H1 (cell line): ENCODE data around the gene FGFBP3. TPM values are rescaled to one million over a fixed set of nuclear protein-coding genes. Genes with fewer than 3 reads are reported as not detected.

Experiments used
- CTCF ChIA-PET: fragments of 300-600 bp; sonication (Branson Sonifier 250); formaldehyde crosslinking; loops from one replicate; lab custom pipeline; 2021; ENCODE audit not compliant: partially characterized antibody; lab: Charles Lee
- POLR2A ChIA-PET: fragments of 300-600 bp; sonication (Branson Sonifier 250); formaldehyde crosslinking; loops from one replicate; lab custom pipeline; 2021; ENCODE audit warnings: inconsistent platforms; ENCODE audit not compliant: partially characterized antibody; lab: Charles Lee
- DNase-seq, 2 experiments: peaks; one replicate each; pipeline versions ENCODE4 v3.0.0 to v3.0.0-alpha.2; 2010 to 2022; ENCODE audit warnings: low spot score in 2 of 2, low read depth in 1 of 2, mixed read lengths in 1 of 2
- FAIRE-seq: peaks from 2 replicates; lab custom pipeline; 2011; peaks lifted over from hg19 to GRCh38; lab: Jason Lieb, UNC
- H2AFZ ChIP-seq: 2 replicates; pipeline ENCODE4 v1.8.1; 2012; ENCODE audit warnings: low read length, inconsistent platforms
- H2AK5ac ChIP-seq: 2 replicates; pipeline ENCODE4 v1.6.1; 2013; ENCODE audit warnings: low read depth, low read length
- H2BK120ac ChIP-seq: replicated peaks from 2 replicates; pipeline ENCODE3; 2013; ENCODE audit warnings: low read depth, low read length, inconsistent platforms
- H2BK12ac ChIP-seq: 2 replicates; pipeline ENCODE4 v1.6.1; 2013; ENCODE audit warnings: low read depth, low read length
- H2BK15ac ChIP-seq: 2 replicates; pipeline ENCODE4 v1.6.1; 2013; ENCODE audit warnings: low read length
- H2BK20ac ChIP-seq: 2 replicates; pipeline ENCODE4 v1.6.1; 2013; ENCODE audit warnings: low read length
- H2BK5ac ChIP-seq: 2 replicates; pipeline ENCODE4 v1.6.1; 2013; ENCODE audit warnings: low read depth, low read length
- H3K14ac ChIP-seq: 2 replicates; pipeline ENCODE4 v1.6.1; 2013; ENCODE audit warnings: inconsistent platforms; ENCODE audit not compliant: insufficient read length
- H3K18ac ChIP-seq: 2 replicates; pipeline ENCODE4 v1.6.1; 2013; ENCODE audit warnings: low read length; ENCODE audit errors: extremely low read depth
- H3K23ac ChIP-seq: 2 replicates; pipeline ENCODE4 v1.6.1; 2013; ENCODE audit warnings: inconsistent platforms; ENCODE audit not compliant: insufficient read length
- H3K23me2 ChIP-seq: 2 replicates; pipeline ENCODE4 v1.6.1; 2013; ENCODE audit warnings: low read depth, low read length
- H3K27ac ChIP-seq: 2 replicates; pipeline ENCODE4 v1.6.1; 2011; ENCODE audit warnings: low read depth, low read length, inconsistent platforms
- H3K27me3 ChIP-seq, 4 experiments: replicated peaks in 1 of 4; 1 replicate in 1 of 4; 2 replicates in 3 of 4; pipeline versions ENCODE4 v1.6.1 to v1.8.1; 2011 to 2013; ENCODE audit warnings: low read length in 3 of 4, mild to moderate bottlenecking in 3 of 4, inconsistent platforms in 2 of 4, mixed read lengths in 2 of 4, moderate library complexity in 1 of 4; ENCODE audit not compliant: control insufficient read depth in 3 of 4, insufficient read depth in 3 of 4; ENCODE audit errors: extremely low read depth in 1 of 4
- H3K36me3 ChIP-seq, 4 experiments: 2 replicates each; pipeline versions ENCODE4 v1.6.1 to v1.8.1; 2011 to 2013; ENCODE audit warnings: mild to moderate bottlenecking in 4 of 4, low read length in 3 of 4, moderate library complexity in 2 of 4, control low read depth in 1 of 4, inconsistent platforms in 1 of 4; ENCODE audit not compliant: insufficient read depth in 4 of 4, control insufficient read depth in 2 of 4
- H3K4ac ChIP-seq: replicated peaks from 2 replicates; pipeline ENCODE3; 2013; ENCODE audit warnings: low read length, low read depth, mixed read lengths, inconsistent platforms; ENCODE audit not compliant: insufficient read length
- H3K4me1 ChIP-seq, 4 experiments: replicated peaks in 1 of 4; 1 replicate in 1 of 4; 2 replicates in 3 of 4; pipeline versions ENCODE4 v1.6.1 to v1.8.1; 2011 to 2013; ENCODE audit warnings: low read length in 3 of 4, inconsistent platforms in 2 of 4, mixed read lengths in 1 of 4; ENCODE audit not compliant: insufficient read depth in 4 of 4, control insufficient read depth in 3 of 4
- H3K4me2 ChIP-seq, 2 experiments: 2 replicates each; pipeline versions ENCODE4 v1.6.1 to v1.8.1; 2011 to 2013; ENCODE audit warnings: low read depth in 2 of 2, low read length in 2 of 2, control low read depth in 1 of 2, inconsistent platforms in 1 of 2, mild to moderate bottlenecking in 1 of 2; ENCODE audit not compliant: insufficient read depth in 1 of 2
- H3K4me3 ChIP-seq, 4 experiments: fragments of 200-600, 300-600 bp in 1 of 4; sonication (generic), shearing (Covaris generic), sonication (Bioruptor Twin) in 1 of 4; 2 replicates each; pipeline versions ENCODE4 v1.5.1 to v1.8.1; 2011 to 2016; ENCODE audit warnings: low read length in 4 of 4, low read depth in 3 of 4, control low read depth in 2 of 4, inconsistent platforms in 2 of 4, mild to moderate bottlenecking in 2 of 4, mixed read lengths in 1 of 4, moderate library complexity in 1 of 4; ENCODE audit not compliant: insufficient read depth in 2 of 4; ENCODE audit errors: extremely low read depth in 1 of 4
- H3K56ac ChIP-seq: replicated peaks from 2 replicates; pipeline ENCODE3; 2013; ENCODE audit warnings: low read depth, mild to moderate bottlenecking, mixed read lengths, low read length, inconsistent platforms; ENCODE audit not compliant: insufficient read length
- H3K79me1 ChIP-seq: 2 replicates; pipeline ENCODE4 v1.6.1; 2013; ENCODE audit warnings: low read depth, low read length, control low read depth
- H3K79me2 ChIP-seq, 2 experiments: 2 replicates each; pipeline versions ENCODE4 v1.6.1 to v1.8.1; 2012 to 2013; ENCODE audit warnings: low read length in 2 of 2, mild to moderate bottlenecking in 2 of 2, inconsistent platforms in 1 of 2; ENCODE audit not compliant: insufficient read depth in 2 of 2, control insufficient read depth in 1 of 2
- H3K9ac ChIP-seq, 4 experiments: replicated peaks in 1 of 4; 1 replicate in 1 of 4; 2 replicates in 3 of 4; pipeline versions ENCODE4 v1.6.1 to v1.8.1; 2011 to 2013; ENCODE audit warnings: low read depth in 3 of 4, low read length in 3 of 4, control low read depth in 2 of 4, mild to moderate bottlenecking in 2 of 4, moderate library complexity in 2 of 4, inconsistent platforms in 1 of 4; ENCODE audit errors: extremely low read depth in 1 of 4
- H3K9me3 ChIP-seq, 2 experiments: 2 replicates each; pipeline versions ENCODE4 v1.6.1 to v1.8.1; 2012 to 2013; ENCODE audit warnings: mild to moderate bottlenecking in 2 of 2, moderate library complexity in 2 of 2, control low read depth in 1 of 2, inconsistent platforms in 1 of 2, low read depth in 1 of 2, low read length in 1 of 2, mixed read lengths in 1 of 2; ENCODE audit not compliant: insufficient read depth in 2 of 2
- H4K20me1 ChIP-seq, 2 experiments: replicated peaks in 1 of 2; 2 replicates each; pipeline versions ENCODE3 to v1.8.1; 2011 to 2013; ENCODE audit warnings: inconsistent platforms in 2 of 2, low read length in 2 of 2, mild to moderate bottlenecking in 1 of 2; ENCODE audit not compliant: insufficient read depth in 2 of 2, control insufficient read depth in 1 of 2
- H4K5ac ChIP-seq: 2 replicates; pipeline ENCODE4 v1.6.1; 2013; ENCODE audit warnings: low read length, low read depth, mixed read lengths, inconsistent platforms; ENCODE audit not compliant: insufficient read length
- H4K8ac ChIP-seq: 2 replicates; pipeline ENCODE4 v1.8.0; 2013; ENCODE audit warnings: mild to moderate bottlenecking, moderate library complexity, low read length, inconsistent platforms; ENCODE audit not compliant: insufficient read depth; ENCODE audit errors: extremely low read depth
- H4K91ac ChIP-seq: replicated peaks from 2 replicates; pipeline ENCODE3; 2013; ENCODE audit warnings: low read length, mixed read lengths, inconsistent platforms; ENCODE audit not compliant: insufficient read length
- ATF3 ChIP-seq: IDR thresholded peaks from 2 replicates; pipeline ENCODE4 v1.6.1; 2011; ENCODE audit warnings: low read depth, mild to moderate bottlenecking, low read length; ENCODE audit not compliant: insufficient read depth
- RXRA ChIP-seq: IDR thresholded peaks from 2 replicates; pipeline ENCODE4 v1.6.1; 2011; ENCODE audit warnings: low read depth, mild to moderate bottlenecking, low read length, moderate library complexity; ENCODE audit not compliant: insufficient read depth
- TAF7 ChIP-seq: optimal IDR thresholded peaks from 2 replicates; pipeline ENCODE3; 2011; ENCODE audit warnings: low read depth, mild to moderate bottlenecking, inconsistent platforms, low read length, moderate library complexity, borderline replicate concordance
- WGBS, 2 experiments: shearing (Covaris generic) in 1 of 2; methylation state at CpG; one replicate each; pipeline versions ENCODE4 v1.1.6 to v1.1.7; 2013 to 2015; ENCODE audit warnings: low lambda C conversion rate in 2 of 2, mixed read lengths in 2 of 2, inconsistent platforms in 1 of 2, low coverage in 1 of 2, missing lambda C conversion rate in 1 of 2; ENCODE audit not compliant: insufficient replicate concordance in 2 of 2, insufficient coverage in 1 of 2, insufficient read length in 1 of 2; ENCODE audit errors: extremely low coverage in 1 of 2, missing lambda C conversion rate in 1 of 2; 5-methylcytosine and 5-hydroxymethylcytosine counted together
- polyA plus RNA-seq, 7 experiments: library from polyadenylated mRNA; depleted of rRNA in 3 of 7; stranded (reverse) in 5 of 7; unstranded in 2 of 7; fragments of >200 nt in 5 of 7; fragments of 200-250 nt in 2 of 7; gene quantifications; 1 replicate in 5 of 7; 2 replicates in 1 of 7; 4 replicates in 1 of 7; pipeline versions ENCODE4 v1.2.1 to v1.2.3, GENCODE V29; 2011 to 2013; ENCODE audit warnings: missing spikeins in 2 of 7, mixed read lengths in 2 of 7
- total RNA-seq: library from RNA; stranded (reverse); fragmentation: NEBNext Ultra II Directional; extraction: Animal tissue kit (Norgen Biotek cat#: 25700); gene quantifications from 2 replicates; pipeline ENCODE4 v1.2.1, GENCODE V29; 2021

The FGFBP3 gene
- total and polyA plus RNA-seq, 2 of the 8 experiments (the other 6 are each of a cell fraction or from before 2014, with no cell fraction given), result 54.6 to 115 TPM

GRCh38 chr10:91886954-91887271 lies 22.4 kb downstream of the FGFBP3 start:
- no peaks in the 10 kb centered on the region for H3K79me2 ChIP-seq
- H3K9ac ChIP-seq, result peak overlapping the region in 2 of 4 experiments; percentile 4 to 47; a peak in 2 of 7 replicates
- POLR2A ChIA-PET, result interaction anchor here (0.9 to 3.3 kb wide), 17 partner anchors 10 to 91 kb away, joined by 3 to 26 read pairs (median 5); partner anchors contain the start of genes BTAF1, FGFBP3 and TNKS2
- TF ChIP-seq ATF3 (no peak), RXRA (no peak), TAF7 (no peak)

More at GRCh38 chr10:91886954-91887271, 22.4 kb downstream of the FGFBP3 start:
- H2BK5ac ChIP-seq, result no peak overlapping the region; the same call in 1 of the 2 replicates
- H2AK5ac ChIP-seq, result no peak overlapping the region
- 4% methylated on average over 6 of the region's 6 CpGs; no CpG with 5 or more reads in 1 of the 2 experiments for WGBS, 2 experiments
- H3K27me3 ChIP-seq, result no peaks in the 10 kb centered on the region
- H3K56ac ChIP-seq, result no peak overlapping the region
- H3K36me3 ChIP-seq, result no peaks in the 10 kb centered on the region
- FAIRE-seq, result peak; percentile 36
- no peak overlapping the region for H4K8ac ChIP-seq
- H3K4me3 ChIP-seq, result peak overlapping the region in 3 of 4 experiments; percentile 16 to 48 (median 33); a peak in 4 of 8 replicates
- H2AFZ ChIP-seq, result no peak overlapping the region
- no peak overlapping the region for H3K23ac ChIP-seq
- no peak for DNase-seq
- H3K14ac ChIP-seq, result no peak overlapping the region
- peak overlapping the region; percentile 56; the same call in 1 of the 2 replicates for H3K27ac ChIP-seq
- peak overlapping the region; percentile 7; the same call in 1 of the 2 replicates for H3K18ac ChIP-seq
- no peaks in the 10 kb centered on the region for H3K23me2 ChIP-seq
- H2BK120ac ChIP-seq, result no peak overlapping the region
- no peak overlapping the region for H4K91ac ChIP-seq
- peak overlapping the region; percentile 99 for H4K5ac ChIP-seq
- H3K4me2 ChIP-seq, result peak overlapping the region; percentile 64 to 75
- H2BK12ac ChIP-seq, result no peak overlapping the region
- no peak overlapping the region for H2BK20ac ChIP-seq
- H2BK15ac ChIP-seq, result no peak overlapping the region
- H3K79me1 ChIP-seq, result no peaks in the 10 kb centered on the region
- H3K4me1 ChIP-seq, result peaks cover 11 to 31% (median 23%) of the 10 kb centered on the region in 4 experiments
- CTCF ChIA-PET, result interaction anchor here (0.6 to 2.2 kb wide), 6 partner anchors 12 to 687 kb away, joined by 3 to 7 read pairs (median 4); partner anchors contain the start of genes FGFBP3 and IDE
- no peaks in the 10 kb centered on the region for H4K20me1 ChIP-seq
- no peaks in the 10 kb centered on the region for H3K9me3 ChIP-seq
- no peak overlapping the region for H3K4ac ChIP-seq
